ENCODE results near the gene LRRTM4. TPM values are rescaled to one million over a fixed set of nuclear protein-coding genes. Genes with fewer than 3 reads are reported as not detected.

The LRRTM4 gene
- total and polyA plus RNA-seq, 2 of the 13 experiments (the other 11 are each of a cell fraction or from before 2014, with no cell fraction given): 1.2 TPM

- TF ChIP-seq ZBTB40 (IDR thresholded peaks at IDR 0.05) (0 out of 2 replicates have a peak, but pooled peaks have one; percentile 5), ZBTB40 (CRISPR knock-in tag; IDR thresholded peaks at IDR 0.05) (no peak)
These were observed 186.2 kb downstream of the LRRTM4 start (continued) for GRCh38 chr2:77336013-77336412.

DNA sequence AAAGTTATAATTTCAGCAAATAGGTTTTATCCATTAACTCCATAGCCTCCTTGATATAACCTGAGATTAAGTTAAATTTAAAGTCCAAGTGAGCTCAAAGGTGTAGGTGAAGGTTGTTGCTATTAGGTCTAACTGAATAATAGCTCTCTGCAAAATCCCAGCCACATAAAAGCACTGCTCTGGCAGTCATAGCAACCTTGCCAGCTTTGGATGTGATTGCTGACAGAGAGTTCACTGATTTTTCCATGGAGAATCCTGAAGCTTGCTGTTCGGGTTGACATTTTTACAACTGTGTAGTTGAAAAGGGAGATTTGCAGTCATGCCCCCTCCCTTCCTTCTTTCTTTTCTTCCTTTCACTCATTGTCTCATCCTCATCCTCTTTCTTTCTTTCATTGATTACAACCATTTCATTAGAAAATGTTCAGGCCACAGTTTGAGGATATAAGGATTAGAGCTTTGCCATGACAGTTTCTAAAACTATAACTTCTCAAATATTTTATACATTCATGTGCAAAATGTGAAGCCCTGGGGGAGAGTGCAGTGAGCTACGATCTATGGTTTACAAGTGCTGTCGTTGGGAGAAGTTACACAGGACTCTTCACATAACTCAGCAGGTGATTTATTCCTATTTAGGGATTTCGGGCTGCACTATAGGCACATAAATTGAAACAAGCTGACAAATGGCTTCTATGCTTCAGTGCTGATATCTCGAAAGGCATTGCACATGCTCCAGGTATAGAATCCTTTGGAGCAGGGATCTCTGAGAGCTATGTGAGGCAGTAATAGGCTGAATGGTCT, 193.8 kb downstream of the LRRTM4 start:
- no peak for FAIRE-seq
- no peaks in the 10 kb centered on the region for H3K79me2 ChIP-seq (ENCODE audit: insufficient read depth, low read length)
- no peaks in the 10 kb centered on the region for H3K36me3 ChIP-seq (replicated peaks in 1 of 2; ENCODE audit: control insufficient read depth in 1 of 2, insufficient read depth in 2 of 2, low read length in 2 of 2)
- DNase-seq (ENCODE audit: low spot score): no peak
- ATAC-seq: no peak
- H3K4me3 ChIP-seq (replicated peaks in 1 of 3; ENCODE audit: insufficient read depth in 1 of 3, low read depth in 2 of 3, low read length in 3 of 3): no peak overlapping the region
- ChIA-PET POLR2A (no interaction called here), CTCF (ENCODE audit: low intra/inter-chr PET ratio, low total read pairs) (no interaction called here)
- no peak overlapping the region for H3K27ac ChIP-seq (ENCODE audit: extremely low read length, insufficient read depth, low read length)
- H4K20me1 ChIP-seq (ENCODE audit: insufficient read depth, low read length): no peaks in the 10 kb centered on the region
- H3K9ac ChIP-seq (ENCODE audit: insufficient read depth, low read depth, low read length): no peak overlapping the region
- WGBS (ENCODE audit: low lambda C conversion rate): 6% methylated on average over 5 of the region's 5 CpGs
- no peak overlapping the region for H3K4me2 ChIP-seq (ENCODE audit: low read depth, low read length)
- no peaks in the 10 kb centered on the region for H3K4me1 ChIP-seq (ENCODE audit: insufficient read depth, low read length)
- in situ Hi-C loops (cut with HindIII; ENCODE audit: extremely low pct_ligation_motif_present, low pct_unique_long_range_greater_than_20kb): no loop called here
- no peaks in the 10 kb centered on the region for H3K27me3 ChIP-seq (ENCODE audit: control insufficient read depth in 1 of 2, insufficient read depth in 2 of 2, low read length in 2 of 2)
- H3K9me3 ChIP-seq (ENCODE audit: low read length): peaks cover 7% of the 10 kb centered on the region; the same call in 1 of the 2 replicates
- BruUV-seq (replicated peaks): no TSS peak
- intact Hi-C loops (cut with micrococcal nuclease; ENCODE audit: unreplicated experiment): no loop called here
- H2AFZ ChIP-seq (ENCODE audit: low read length): no peak overlapping the region
- TF ChIP-seq ZNF652 (CRISPR knock-in tag; IDR thresholded peaks at IDR 0.05; ENCODE audit: borderline replicate concordance, low read depth) (no peak), ZNF143 (CRISPR knock-in tag; IDR thresholded peaks at IDR 0.05) (no peak), SNAPC5 (CRISPR knock-in tag; IDR thresholded peaks at IDR 0.05; ENCODE audit: borderline replicate concordance) (no peak), GRHL1 (CRISPR knock-in tag; conservative IDR thresholded peaks at IDR 0.05) (no peak), SOX5 (CRISPR knock-in tag; IDR thresholded peaks at IDR 0.05; ENCODE audit: borderline replicate concordance) (no peak), JUN (CRISPR knock-in tag; IDR thresholded peaks at IDR 0.05) (no peak), KDM4B (CRISPR knock-in tag; IDR thresholded peaks at IDR 0.05) (no peak)
- TF ChIP-seq, protein P1, sequence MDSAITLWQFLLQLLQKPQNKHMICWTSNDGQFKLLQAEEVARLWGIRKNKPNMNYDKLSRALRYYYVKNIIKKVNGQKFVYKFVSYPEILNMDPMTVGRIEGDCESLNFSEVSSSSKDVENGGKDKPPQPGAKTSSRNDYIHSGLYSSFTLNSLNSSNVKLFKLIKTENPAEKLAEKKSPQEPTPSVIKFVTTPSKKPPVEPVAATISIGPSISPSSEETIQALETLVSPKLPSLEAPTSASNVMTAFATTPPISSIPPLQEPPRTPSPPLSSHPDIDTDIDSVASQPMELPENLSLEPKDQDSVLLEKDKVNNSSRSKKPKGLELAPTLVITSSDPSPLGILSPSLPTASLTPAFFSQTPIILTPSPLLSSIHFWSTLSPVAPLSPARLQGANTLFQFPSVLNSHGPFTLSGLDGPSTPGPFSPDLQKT (CRISPR knock-in tag; IDR thresholded peaks at IDR 0.05; ENCODE audit: borderline replicate concordance): no peak
